Prostate gland (tissue), 2 donors: Measurements from ENCODE around the gene TLR1.
"Not testable (repeated sequence)": the region's sequence is repeated elsewhere in the genome, so short reads cannot be mapped to it uniquely, and the experiment has no call there.

Experiments
- POLR2A ChIP-seq: fragments of 450-650 bp; IDR thresholded peaks from one replicate; pipeline ENCODE4 v1.6.1; 2016; ENCODE audit warnings: antibody characterized with exemption, mild to moderate bottlenecking
- POLR2AphosphoS5 ChIP-seq: sonication (generic); formaldehyde crosslinking; IDR thresholded peaks from one replicate; pipeline ENCODE4 v1.6.1; 2017; ENCODE audit warnings: antibody characterized with exemption
- TF ChIP-seq, protein P1 (sequence below), 4 experiments: fragments of 200-600 bp in 2 of 4; fragments of 450-650 bp in 2 of 4; sonication (generic) in 2 of 4; IDR thresholded peaks; 1 replicate in 3 of 4; 2 replicates in 1 of 4; pipeline ENCODE4 v1.5.1; 2016 to 2019; ENCODE audit warnings: antibody characterized with exemption in 4 of 4, mild to moderate bottlenecking in 2 of 4, moderate library complexity in 2 of 4

DNA sequence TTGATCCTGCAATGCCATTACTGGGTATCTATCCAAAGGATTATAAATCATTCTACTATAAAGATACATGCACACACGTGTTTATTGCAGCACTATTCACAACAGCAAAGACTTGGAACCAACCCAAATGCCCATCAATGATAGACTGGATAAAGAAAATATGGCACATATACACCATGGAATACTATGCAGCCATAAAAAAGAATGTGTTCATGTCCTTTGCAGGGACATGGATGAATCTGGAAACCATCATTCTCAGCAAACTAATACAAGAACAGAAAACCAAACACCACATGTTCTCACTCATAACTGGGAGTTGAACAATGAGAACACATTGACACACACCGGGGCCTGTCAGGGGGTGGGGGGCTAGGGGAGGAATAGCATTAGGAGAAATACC, 26.7 kb downstream of the TLR1 start:
- TF ChIP-seq, protein P1, sequence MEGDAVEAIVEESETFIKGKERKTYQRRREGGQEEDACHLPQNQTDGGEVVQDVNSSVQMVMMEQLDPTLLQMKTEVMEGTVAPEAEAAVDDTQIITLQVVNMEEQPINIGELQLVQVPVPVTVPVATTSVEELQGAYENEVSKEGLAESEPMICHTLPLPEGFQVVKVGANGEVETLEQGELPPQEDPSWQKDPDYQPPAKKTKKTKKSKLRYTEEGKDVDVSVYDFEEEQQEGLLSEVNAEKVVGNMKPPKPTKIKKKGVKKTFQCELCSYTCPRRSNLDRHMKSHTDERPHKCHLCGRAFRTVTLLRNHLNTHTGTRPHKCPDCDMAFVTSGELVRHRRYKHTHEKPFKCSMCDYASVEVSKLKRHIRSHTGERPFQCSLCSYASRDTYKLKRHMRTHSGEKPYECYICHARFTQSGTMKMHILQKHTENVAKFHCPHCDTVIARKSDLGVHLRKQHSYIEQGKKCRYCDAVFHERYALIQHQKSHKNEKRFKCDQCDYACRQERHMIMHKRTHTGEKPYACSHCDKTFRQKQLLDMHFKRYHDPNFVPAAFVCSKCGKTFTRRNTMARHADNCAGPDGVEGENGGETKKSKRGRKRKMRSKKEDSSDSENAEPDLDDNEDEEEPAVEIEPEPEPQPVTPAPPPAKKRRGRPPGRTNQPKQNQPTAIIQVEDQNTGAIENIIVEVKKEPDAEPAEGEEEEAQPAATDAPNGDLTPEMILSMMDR (IDR thresholded peaks at IDR 0.05): not testable (repeated sequence)
- not testable (repeated sequence) for TF ChIP-seq POLR2AphosphoS5, POLR2A
